ENCODE data around the gene SLX9.

GRCh38 chr21:45022736-45023135, 82.9 kb downstream of the SLX9 start:
- TF ChIP-seq CTCF (IDR thresholded peaks at IDR 0.05) (no peak), ZFX (IDR thresholded peaks at IDR 0.05; ENCODE audit: borderline replicate concordance) (no peak)
